A549 (cell line): ENCODE data around the gene PIAS2. TPM values are rescaled to one million over a fixed set of nuclear protein-coding genes. Genes with fewer than 3 reads are reported as not detected.
A peak's percentile ranks its signal among the peaks of the same experiment; 100 is the strongest.
"Not testable (repeated sequence)": the region's sequence is repeated elsewhere in the genome, so short reads cannot be mapped to it uniquely, and the experiment has no call there.

ENCODE experiments used
- ATAC-seq, 2 experiments: fragments of 200-7000 bp in 1 of 2; fragments of >200 bp in 1 of 2; cut with Nextera tagmentation in 1 of 2; cut with Tn5 transposase in 1 of 2; 3 replicates each; pipeline versions ENCODE4 v1.8.0 to v1.9.1; 2018 to 2020; ENCODE audit warnings: mild to moderate bottlenecking in 1 of 2, moderate library complexity in 1 of 2
- CTCF ChIA-PET: fragments of 300-600 bp; sonication (Branson Sonifier 250); formaldehyde crosslinking; extraction: SDS; loops from one replicate; lab custom pipeline; 2021; ENCODE audit warnings: antibody characterized with exemption, inconsistent platforms; lab: Yijun Ruan, JAX
- POLR2A ChIA-PET: fragments of 350-600 bp; formaldehyde crosslinking; extraction: SDS; loops from one replicate; lab custom pipeline; 2021; ENCODE audit warnings: antibody characterized with exemption, inconsistent platforms; lab: Yijun Ruan, JAX
- DNase-seq, 2 experiments: peaks; one replicate each; pipeline versions ENCODE4 v3.0.0 to v3.0.0-alpha.2; 2011 to 2016; ENCODE audit warnings: low read depth in 1 of 2, low spot score in 1 of 2
- FAIRE-seq: peaks from 2 replicates; lab custom pipeline; 2011; peaks lifted over from hg19 to GRCh38; lab: Jason Lieb, UNC
- H3K27ac ChIP-seq, 2 experiments: fragments of >200 bp; sonication (Bioruptor Twin); formaldehyde crosslinking; 3 replicates each; pipeline ENCODE4 v1.5.1; 2016 to 2017
- H3K4me1 ChIP-seq: fragments of >200 bp; sonication (Bioruptor Twin); formaldehyde crosslinking; 3 replicates; pipeline ENCODE4 v1.6.1; 2016
- H3K4me2 ChIP-seq: fragments of >200 bp; sonication (Bioruptor Twin); formaldehyde crosslinking; 3 replicates; pipeline ENCODE4 v1.6.1; 2016
- H3K4me3 ChIP-seq: fragments of >200 bp; sonication (Bioruptor Twin); formaldehyde crosslinking; 3 replicates; pipeline ENCODE4 v1.5.1; 2016
- H3K9me3 ChIP-seq: fragments of >200 bp; sonication (Bioruptor Twin); formaldehyde crosslinking; 3 replicates; pipeline ENCODE4 v1.6.1; 2016
- BHLHE40 ChIP-seq: IDR thresholded peaks from 2 replicates; pipeline ENCODE4 v1.6.1; 2012; ENCODE audit warnings: low read depth, low read length, inconsistent platforms
- CBX8 ChIP-seq: fragments of 200-600 bp; sonication (generic); IDR thresholded peaks from 2 replicates; pipeline ENCODE4 v1.6.1; 2016
- CEBPB ChIP-seq, 2 experiments: fragments of >200 bp in 1 of 2; sonication (Bioruptor Twin) in 1 of 2; formaldehyde crosslinking in 1 of 2; IDR thresholded peaks; 2 replicates each; pipeline ENCODE4 v1.6.1; 2012 to 2016
- CTCF ChIP-seq: fragments of >200 bp; sonication (Bioruptor Twin); formaldehyde crosslinking; IDR thresholded peaks from 3 replicates; pipeline ENCODE4 v1.5.1; 2016
- ESRRA ChIP-seq: fragments of 150-350 bp; IDR thresholded peaks from 2 replicates; pipeline ENCODE4 v1.6.1; 2014; ENCODE audit warnings: mild to moderate bottlenecking, low read length, borderline replicate concordance
- FOSB ChIP-seq: fragments of 250-450 bp; sonication (Bioruptor Pico); IDR thresholded peaks from 2 replicates; pipeline ENCODE4 v1.5.0; 2020; ENCODE audit warnings: mild to moderate bottlenecking, moderate library complexity
- FOSL2 ChIP-seq, 2 experiments: fragments of 450-650 bp in 1 of 2; fragments of >200 bp in 1 of 2; sonication (Bioruptor Twin) in 1 of 2; formaldehyde crosslinking; IDR thresholded peaks; 2 replicates each; pipeline versions ENCODE4 v1.5.0 to v1.6.1; 2016 to 2020; ENCODE audit warnings: mild to moderate bottlenecking in 1 of 2, moderate library complexity in 1 of 2
- HEYL ChIP-seq: fragments of 250-450 bp; sonication (Bioruptor Pico); IDR thresholded peaks from 2 replicates; pipeline ENCODE4 v1.8.0; 2021; ENCODE audit warnings: mild to moderate bottlenecking, moderate library complexity
- HMGXB4 ChIP-seq: fragments of 250-450 bp; sonication (Bioruptor Pico); IDR thresholded peaks from 2 replicates; pipeline ENCODE4 v1.5.0; 2021; ENCODE audit warnings: mild to moderate bottlenecking, moderate library complexity, borderline replicate concordance
- HOXB13 ChIP-seq: fragments of 250-450 bp; sonication (Bioruptor Pico); IDR thresholded peaks from 2 replicates; pipeline ENCODE4 v1.5.0; 2020; ENCODE audit warnings: low read depth, mild to moderate bottlenecking, moderate library complexity
- JUN ChIP-seq, 2 experiments: fragments of >200 bp; sonication (Bioruptor Twin); formaldehyde crosslinking; IDR thresholded peaks; 2 replicates in 1 of 2; 3 replicates in 1 of 2; pipeline ENCODE4 v1.6.1; 2016 to 2017
- NPAS2 ChIP-seq: fragments of 250-450 bp; sonication (Bioruptor Pico); IDR thresholded peaks from 2 replicates; pipeline ENCODE4 v1.8.0; 2022; ENCODE audit warnings: mild to moderate bottlenecking, moderate library complexity, borderline replicate concordance
- RARB ChIP-seq: fragments of 250-450 bp; sonication (Bioruptor Pico); IDR thresholded peaks from 2 replicates; pipeline ENCODE4 v1.8.0; 2021; ENCODE audit warnings: mild to moderate bottlenecking, moderate library complexity
- REST ChIP-seq: fragments of 200-600 bp; sonication (generic); IDR thresholded peaks from 2 replicates; pipeline ENCODE4 v1.6.1; 2016; ENCODE audit warnings: antibody characterized with exemption, mild to moderate bottlenecking, moderate library complexity
- SMC3 ChIP-seq: fragments of >200 bp; sonication (Bioruptor Twin); formaldehyde crosslinking; IDR thresholded peaks from 3 replicates; pipeline ENCODE4 v1.6.1; 2018; ENCODE audit warnings: inconsistent platforms
- ZFP36 ChIP-seq: fragments of 450-650 bp; IDR thresholded peaks from 2 replicates; pipeline ENCODE4 v1.6.1; 2014; ENCODE audit warnings: borderline replicate concordance; ENCODE audit not compliant: partially characterized antibody
- WGBS: methylation state at CpG from one replicate; pipeline ENCODE4 v1.1.6; 2017; ENCODE audit errors: missing lambda C conversion rate; 5-methylcytosine and 5-hydroxymethylcytosine counted together
- polyA plus RNA-seq, 4 experiments: library from polyadenylated mRNA; depleted of rRNA in 3 of 4; stranded (reverse); fragments of >200 nt; fragmentation: RNase III in 1 of 4; extraction: RNeasy Plus Mini Kit Qiagen cat#74134 plus additional on column Dnase treatment in 1 of 4; gene quantifications; 2 replicates in 3 of 4; 3 replicates in 1 of 4; pipeline ENCODE4 v1.2.3, GENCODE V29; 2011 to 2017
- TF ChIP-seq, protein P1 (sequence below): IDR thresholded peaks from 2 replicates; pipeline ENCODE4 v1.6.1; 2012

Gene PIAS2
- polyA plus RNA-seq, 2 of the 4 experiments (the other 2 are of a cell fraction): 6.7 to 6.8 TPM

GRCh38 chr18:46832422-46832821, 84.9 kb downstream of the PIAS2 start:
- H3K9me3 ChIP-seq; H3K4me1 ChIP-seq; H3K4me2 ChIP-seq; ATAC-seq; FAIRE-seq; CTCF ChIA-PET; H3K4me3 ChIP-seq; H3K27ac ChIP-seq; POLR2A ChIA-PET; DNase-seq; TF ChIP-seq FOSL2 (IDR thresholded peaks at IDR 0.05): not testable (repeated sequence)
- WGBS: 92% methylated on average over 5 of the region's 5 CpGs
- 0 out of 2 replicates have a peak, but pooled peaks have one; percentile 9 for TF ChIP-seq FOSL2 (CRISPR knock-in tag; IDR thresholded peaks at IDR 0.05)

GRCh38 chr18:46831434-46831833, 85.9 kb downstream of the PIAS2 start:
- no peak for DNase-seq
- no peak for TF ChIP-seq JUN (IDR thresholded peaks at IDR 0.05)
- no peak for TF ChIP-seq SMC3
- no peak for TF ChIP-seq ESRRA
- no peak for TF ChIP-seq FOSB (CRISPR knock-in tag)
- no peak for TF ChIP-seq CBX8
- no peak for TF ChIP-seq HOXB13 (CRISPR knock-in tag)
- no peak for TF ChIP-seq CTCF
- no peak for TF ChIP-seq ZFP36
- no peak for TF ChIP-seq REST
- no peak for TF ChIP-seq HMGXB4 (CRISPR knock-in tag)
- TF ChIP-seq CEBPB (IDR thresholded peaks at IDR 0.05): no peak
- no peak for TF ChIP-seq HEYL (CRISPR knock-in tag)
- TF ChIP-seq RARB (CRISPR knock-in tag): no peak
- TF ChIP-seq FOSL2 (IDR thresholded peaks at IDR 0.05): no peak
- TF ChIP-seq FOSL2 (CRISPR knock-in tag; IDR thresholded peaks at IDR 0.05): no peak
- TF ChIP-seq BHLHE40: no peak
- TF ChIP-seq, protein P1, sequence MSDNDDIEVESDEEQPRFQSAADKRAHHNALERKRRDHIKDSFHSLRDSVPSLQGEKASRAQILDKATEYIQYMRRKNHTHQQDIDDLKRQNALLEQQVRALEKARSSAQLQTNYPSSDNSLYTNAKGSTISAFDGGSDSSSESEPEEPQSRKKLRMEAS: no peak
- no peak for TF ChIP-seq NPAS2 (CRISPR knock-in tag)
- no peak for ATAC-seq
- no peak overlapping the region for H3K4me2 ChIP-seq
- H3K4me1 ChIP-seq: no peaks in the 10 kb centered on the region
- FAIRE-seq: no peak
- no peak overlapping the region for H3K27ac ChIP-seq
- no peak overlapping the region for H3K4me3 ChIP-seq
- H3K9me3 ChIP-seq: no peaks in the 10 kb centered on the region
- ChIA-PET POLR2A (no interaction called here), CTCF (no interaction called here)
